ENCODE results near the gene TBC1D19.

GRCh38 chr4:26632916-26633315, 49.0 kb downstream of the TBC1D19 start:
- no peak for TF ChIP-seq EP300 (IDR thresholded peaks at IDR 0.05)
- no peak for TF ChIP-seq CTCF (IDR thresholded peaks at IDR 0.05)

Measured in tibial nerve (tissue), 4 donors.